Heart right ventricle (tissue), 16 donors: ENCODE data around the gene CCDC74B. TPM values are rescaled to one million over a fixed set of nuclear protein-coding genes. Genes with fewer than 3 reads are reported as not detected.
"Not testable (repeated sequence)": the region's sequence is repeated elsewhere in the genome, so short reads cannot be mapped to it uniquely, and the experiment has no call there.

Experiments
- ATAC-seq, 8 donors: fragments of 200-7000 bp; cut with Tn5 transposase; one replicate each; pipeline ENCODE4 v1.9.1; 2020; ENCODE audit warnings: mild to moderate bottlenecking in 8 of 8, moderate library complexity in 8 of 8, moderate number of reproducible peaks in 1 of 8
- DNase-seq, 2 donors: peaks; one replicate each; pipeline ENCODE4 v3.0.0-alpha.2; 2020
- H3K27ac ChIP-seq, 10 donors: fragments of 200-600 bp; sonication (generic) in 2 of 10; one replicate each; pipeline versions ENCODE4 v1.5.0 to v1.8.0; 2020 to 2022; ENCODE audit warnings: mild to moderate bottlenecking in 3 of 10
- H3K27me3 ChIP-seq, 7 donors: fragments of 200-600 bp; one replicate each; pipeline ENCODE4 v1.8.0; 2021 to 2022; ENCODE audit warnings: mild to moderate bottlenecking in 2 of 7
- H3K36me3 ChIP-seq, 9 donors: fragments of 200-600 bp; sonication (generic) in 1 of 9; one replicate each; pipeline versions ENCODE4 v1.5.0 to v1.8.0; 2020 to 2022; ENCODE audit warnings: mild to moderate bottlenecking in 2 of 9
- H3K4me1 ChIP-seq, 9 donors: fragments of 200-600 bp; sonication (generic) in 1 of 9; one replicate each; pipeline versions ENCODE4 v1.5.0 to v1.8.0; 2020 to 2022; ENCODE audit warnings: mild to moderate bottlenecking in 4 of 9
- H3K4me3 ChIP-seq, 10 donors: fragments of 200-600 bp; sonication (generic) in 2 of 10; one replicate each; pipeline versions ENCODE4 v1.5.0 to v1.8.0; 2020 to 2022; ENCODE audit warnings: mild to moderate bottlenecking in 7 of 10, moderate library complexity in 2 of 10
- H3K9me3 ChIP-seq, 11 donors: fragments of 200-600 bp in 10 of 11; sonication (generic) in 2 of 11; one replicate each; pipeline versions ENCODE4 v1.5.0 to v1.8.0; 2013 to 2022; ENCODE audit warnings: mild to moderate bottlenecking in 2 of 11, control low read depth in 1 of 11, moderate library complexity in 1 of 11
- CTCF ChIP-seq, 9 donors: fragments of 200-600 bp; sonication (generic) in 2 of 9; IDR thresholded peaks; one replicate each; pipeline versions ENCODE4 v1.5.0 to v1.8.0; 2021 to 2022; ENCODE audit warnings: antibody characterized with exemption in 9 of 9, mild to moderate bottlenecking in 5 of 9, moderate library complexity in 1 of 9
- WGBS, 2 donors: extraction: QIAGEN DNeasy Blood & Tissue Kit; methylation state at CpG; one replicate each; pipeline ENCODE4 v1.1.7; 2013; ENCODE audit warnings: inconsistent platforms in 1 of 2; 5-methylcytosine and 5-hydroxymethylcytosine counted together
- intact Hi-C, 10 donors: fragments of 100-400 bp; cut with DNase I; formaldehyde crosslinking; loops; one replicate each; pipeline versions ENCODE4 v1.11.1 to v1.14.2; 2022
- polyA plus RNA-seq, 2 donors: library from polyadenylated mRNA; stranded (reverse); fragments of 200-250 nt; gene quantifications; one replicate each; pipeline ENCODE4 v1.2.3, GENCODE V29; 2013
- total RNA-seq, 10 donors: library from RNA; stranded (reverse); fragmentation: NEBNext Ultra II Directional in 3 of 10; extraction: Animal tissue kit (Norgen Biotek cat#: 25700) in 3 of 10; gene quantifications; one replicate each; pipeline versions ENCODE4 v1.2.1 to v1.2.4, GENCODE V29; 2021 to 2023
- donor health status: Arrhythmogenic right ventricular cardiomyopathy.
- donor health status: ischemic (EF 13 %, LVEDD 7.1; RV severe dilation, severe dysfunction).
- donor health status: healthy with polysubstance abuse.
- donor health status: DM: no; HTN: yes; CAD: no.
- donor health status: DM: no; HTN: no; CAD: no.
- donor health status: ischemic (EF 25% LVEDD 6.9; RV normal size, moderate dysfunction).
- donor health status: ischemic (EF 25% LVEDD 5.7; RV mildly dilated, moderate dysfunction).
- donor health status: healthy.
- donor health status: DM: yes; HTN: yes; CAD: no.
- donor health status: Ischemic cardiomyopathy.
- donor health status: ischemic (EF 35%, LVEDD 5.7; RV mildly dilated, moderate dysfunction).
- donor health status: nonischemic (EF 11% LVEDD 7.7; RV severe dilation, severe dysfunction).
- donor health status: DM: yes; HTN: yes; CAD: no.
- donor health status: PGD.
- donor health status: ischemic (EF 29% LVEDD 5.4; RV normal size, mild dysfunction).
- donor health status: nonischemic (EF 23%, LVEDD 6.1; RV moderate dilation, normal function).

The CCDC74B gene
- total and polyA plus RNA-seq, 12 donors = 0.25 to 1.4 (median 0.66) TPM; not detected in 1

GRCh38 chr2:130135692-130136541 lies 9.0 kb downstream of the CCDC74B start:
- DNase-seq (no peak), ATAC-seq (no peak)
- Histone ChIP-seq H3K27ac (no peak overlapping the region), H3K4me1 (no peaks in the 10 kb centered on the region), H3K9me3 (no peaks in the 10 kb centered on the region), H3K4me3 (no peak overlapping the region), H3K27me3 (peaks cover 0 to 5% (median 0%) of the 10 kb centered on the region in 7 donors), H3K36me3 (no peaks in the 10 kb centered on the region)
- 92 to 94% methylated on average over 15 of the region's 15 CpGs for WGBS, 2 donors
- intact Hi-C loops = no loop called here
- TF ChIP-seq CTCF (IDR thresholded peaks at IDR 0.05) = no peak

- H3K27ac ChIP-seq, H3K36me3 ChIP-seq, H3K27me3 ChIP-seq, intact Hi-C loops, DNase-seq, H3K9me3 ChIP-seq, H3K4me1 ChIP-seq, ATAC-seq, H3K4me3 ChIP-seq: not testable (repeated sequence)
- WGBS, 2 donors = 84 to 87% methylated on average over 15 to 16 of the region's 29 CpGs
Observed at GRCh38 chr2:130129120-130129829, 15.6 kb downstream of the CCDC74B start, which contains the start of gene POTEF. Gene POTEF (minus strand): TSS chr2:130129222. CDS start chr2:130120515, 8,707 bp downstream.

- H3K4me3 ChIP-seq, H3K4me1 ChIP-seq, H3K9me3 ChIP-seq, H3K36me3 ChIP-seq, H3K27ac ChIP-seq, intact Hi-C loops, H3K27me3 ChIP-seq, DNase-seq: not testable (repeated sequence)
- ATAC-seq = peak in 1 of 8 donors; percentile 13
- WGBS, 2 donors = 89 to 90% methylated on average over 13 to 14 of the region's 14 CpGs
Observed at GRCh38 chr2:130128464-130128863, 16.4 kb downstream of the CCDC74B start.

GRCh38 chr2:130127726-130128125 lies 17.2 kb downstream of the CCDC74B start:
- H3K4me3 ChIP-seq, H3K36me3 ChIP-seq, ATAC-seq, H3K9me3 ChIP-seq, DNase-seq, H3K27ac ChIP-seq, intact Hi-C loops, H3K27me3 ChIP-seq, H3K4me1 ChIP-seq: not testable (repeated sequence)
- WGBS, 2 donors = 58% methylated on average over 3 of the region's 9 CpGs; no CpG with 5 or more reads in 1 of the 2 donors

DNA sequence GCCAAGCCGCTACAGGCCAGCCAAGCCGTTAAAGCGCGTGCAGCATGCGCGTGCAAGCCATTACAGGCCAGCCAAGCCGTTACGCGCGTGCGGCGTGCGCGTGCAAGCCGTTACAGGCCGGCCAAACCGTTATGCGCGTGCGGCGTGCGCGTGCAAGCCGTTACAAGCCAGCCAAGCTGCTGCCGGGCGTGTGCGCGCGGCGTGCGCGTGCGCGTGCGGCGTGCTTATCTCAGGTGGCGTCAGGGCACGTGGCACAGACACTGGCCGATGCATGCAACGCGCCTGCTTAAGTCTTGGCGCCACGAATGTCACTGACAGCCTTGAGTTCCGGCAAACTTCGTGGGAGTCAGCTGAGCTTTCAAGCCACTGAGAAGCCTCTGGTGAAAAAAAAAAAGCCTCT lies 24.0 kb downstream of the CCDC74B start:
- ATAC-seq, H3K36me3 ChIP-seq, H3K4me3 ChIP-seq, H3K27ac ChIP-seq, H3K9me3 ChIP-seq, H3K27me3 ChIP-seq, intact Hi-C loops, H3K4me1 ChIP-seq, DNase-seq: not testable (repeated sequence)
- 87 to 92% methylated on average over 29 to 33 of the region's 45 CpGs for whole genome bisulfite sequencing, 2 donors

- H3K36me3 ChIP-seq, ATAC-seq, H3K27ac ChIP-seq, DNase-seq, H3K27me3 ChIP-seq, intact Hi-C loops, H3K9me3 ChIP-seq, H3K4me3 ChIP-seq, H3K4me1 ChIP-seq: not testable (repeated sequence)
- 58 to 83% methylated on average over 6 to 7 of the region's 8 CpGs for WGBS, 2 donors
Observed at GRCh38 chr2:130102597-130103363, 42.1 kb downstream of the CCDC74B start.

Other genes starting within 250 kb of the CCDC74B start
- under 1 TPM in 4 of 10 donors, not detected in 6; 0.09 to 0.24 (median 0.21) TPM for gene RAB6C, start 165.4 kb downstream of the CCDC74B start, total RNA-seq
- gene RAB6C, start 165.4 kb downstream of the CCDC74B start, polyA plus RNA-seq = under 1 TPM; 0.06 to 0.22 TPM
- gene POTEF, start 15.9 kb downstream of the CCDC74B start, total RNA-seq = not detected
- not detected for gene POTEF, start 15.9 kb downstream of the CCDC74B start, polyA plus RNA-seq
- 10 to 100 TPM; 21.9 to 33.6 (median 25.9) TPM for gene SMPD4, start 36.5 kb upstream of the CCDC74B start, total RNA-seq
- 10 to 100 TPM; 31.6 to 60.6 TPM for gene SMPD4, start 36.5 kb upstream of the CCDC74B start, polyA plus RNA-seq
- 100 to 1,000 TPM; 297 to 528 (median 396) TPM for gene MZT2B, start 37.1 kb upstream of the CCDC74B start, total RNA-seq
- 100 to 1,000 TPM; 499 to 911 TPM for gene MZT2B, start 37.1 kb upstream of the CCDC74B start, polyA plus RNA-seq
- 100 to 1,000 TPM in 1 of 10 donors, 10 to 100 TPM in 3, 1 to 10 TPM in 6; 2.3 to 109 (median 8.7) TPM for gene TUBA3E, start 53.3 kb upstream of the CCDC74B start, total RNA-seq
- gene TUBA3E, start 53.3 kb upstream of the CCDC74B start, polyA plus RNA-seq = 100 to 1,000 TPM in 1 of 2 donors, 10 to 100 TPM in 1; 48.3 to 286 TPM
- gene IMP4, start 197.8 kb upstream of the CCDC74B start, total RNA-seq = 10 to 100 TPM; 50.6 to 82.0 (median 61.6) TPM
- gene IMP4, start 197.8 kb upstream of the CCDC74B start, polyA plus RNA-seq = 100 to 1,000 TPM in 1 of 2 donors, 10 to 100 TPM in 1; 82.3 to 190 TPM
- gene PTPN18, start 210.9 kb upstream of the CCDC74B start, total RNA-seq = 10 to 100 TPM in 7 of 10 donors, 1 to 10 TPM in 3; 7.8 to 24.3 (median 11.2) TPM
- gene PTPN18, start 210.9 kb upstream of the CCDC74B start, polyA plus RNA-seq = 10 to 100 TPM; 17.3 to 35.0 TPM